NCI-H82 (cell line): ENCODE measurements around the gene RBMS3.

ENCODE experiments used
- DNase-seq: peaks from one replicate; lab custom pipeline; 2025; lab: John Stamatoyannopoulos, UW

Gene RBMS3

GRCh38 chr3:29576675-29577074 is 295.8 kb downstream of the RBMS3 start:
- DNase-seq: no peak

GRCh38 chr3:29577250-29577649 is 296.4 kb downstream of the RBMS3 start:
- DNase-seq: no peak

GRCh38 chr3:29581311-29581710 is 300.4 kb downstream of the RBMS3 start:
- DNase-seq: no peak

GRCh38 chr3:29582273-29582672 is 301.4 kb downstream of the RBMS3 start:
- peak; percentile 74 for DNase-seq

- peak; percentile 20 for DNase-seq
Measured at GRCh38 chr3:29583861-29584260, 303.0 kb downstream of the RBMS3 start.

GRCh38 chr3:29585368-29585767 is 304.5 kb downstream of the RBMS3 start:
- no peak for DNase-seq

- DNase-seq: no peak
Measured at GRCh38 chr3:29587340-29587739, 306.5 kb downstream of the RBMS3 start.

GRCh38 chr3:29590012-29590411 is 309.1 kb downstream of the RBMS3 start:
- no peak for DNase-seq

- no peak for DNase-seq
Measured at GRCh38 chr3:29590461-29590860, 309.6 kb downstream of the RBMS3 start.

- no peak for DNase-seq
Measured at GRCh38 chr3:29591579-29591978, 310.7 kb downstream of the RBMS3 start.

GRCh38 chr3:29593802-29594201 is 312.9 kb downstream of the RBMS3 start:
- no peak for DNase-seq

- no peak for DNase-seq
Measured at GRCh38 chr3:29594261-29594660, 313.4 kb downstream of the RBMS3 start.

GRCh38 chr3:29597376-29598008 is 316.6 kb downstream of the RBMS3 start:
- no peak for DNase-seq

GRCh38 chr3:29601861-29602585 is 321.2 kb downstream of the RBMS3 start:
- no peak for DNase-seq

GRCh38 chr3:29605845-29606244 is 325.0 kb downstream of the RBMS3 start:
- DNase-seq: no peak

- no peak for DNase-seq
Measured at GRCh38 chr3:29606416-29606815, 325.5 kb downstream of the RBMS3 start.

GRCh38 chr3:29608414-29609327 is 327.8 kb downstream of the RBMS3 start:
- DNase-seq: no peak

- no peak for DNase-seq
Measured at GRCh38 chr3:29609328-29609811, 328.5 kb downstream of the RBMS3 start.

GRCh38 chr3:29610781-29611180 is 329.9 kb downstream of the RBMS3 start:
- DNase-seq: no peak

GRCh38 chr3:29611252-29611651 is 330.4 kb downstream of the RBMS3 start:
- no peak for DNase-seq

- no peak for DNase-seq
Measured at GRCh38 chr3:29612536-29612935, 331.7 kb downstream of the RBMS3 start.

- DNase-seq: no peak
Measured at GRCh38 chr3:29614954-29615353, 334.1 kb downstream of the RBMS3 start.
